ENCODE data around the gene TMEM161A.

DNA sequence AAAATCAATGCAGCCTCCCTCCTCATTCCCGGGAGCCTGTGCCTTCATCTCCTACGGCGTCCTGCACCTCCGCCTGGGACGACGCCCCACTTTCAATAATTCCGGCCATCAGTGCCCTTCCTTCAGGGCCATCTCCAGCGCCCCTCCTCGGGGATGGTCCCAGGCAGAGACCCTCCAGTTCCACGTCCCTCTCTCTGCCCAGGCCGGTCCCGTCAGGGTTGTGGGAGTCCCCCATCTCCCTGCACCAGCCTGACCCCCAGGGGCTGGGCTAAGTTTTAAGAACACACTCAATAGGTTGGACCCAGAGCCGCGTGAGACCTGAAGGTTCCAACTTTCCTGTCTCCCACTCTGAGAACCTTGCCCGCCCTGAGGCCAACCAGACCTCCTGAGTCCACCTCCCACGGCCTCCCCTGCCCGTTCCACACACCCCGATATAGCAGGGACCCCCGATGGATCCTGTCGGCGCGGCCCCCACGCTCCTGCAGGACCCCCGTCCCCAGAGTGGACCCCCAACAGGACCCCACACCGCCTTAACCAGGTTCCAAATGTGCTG is 646 bp downstream of the TMEM161A start:
- no peak for TF ChIP-seq EP300 (IDR thresholded peaks at IDR 0.05)
- TF ChIP-seq, protein P1, sequence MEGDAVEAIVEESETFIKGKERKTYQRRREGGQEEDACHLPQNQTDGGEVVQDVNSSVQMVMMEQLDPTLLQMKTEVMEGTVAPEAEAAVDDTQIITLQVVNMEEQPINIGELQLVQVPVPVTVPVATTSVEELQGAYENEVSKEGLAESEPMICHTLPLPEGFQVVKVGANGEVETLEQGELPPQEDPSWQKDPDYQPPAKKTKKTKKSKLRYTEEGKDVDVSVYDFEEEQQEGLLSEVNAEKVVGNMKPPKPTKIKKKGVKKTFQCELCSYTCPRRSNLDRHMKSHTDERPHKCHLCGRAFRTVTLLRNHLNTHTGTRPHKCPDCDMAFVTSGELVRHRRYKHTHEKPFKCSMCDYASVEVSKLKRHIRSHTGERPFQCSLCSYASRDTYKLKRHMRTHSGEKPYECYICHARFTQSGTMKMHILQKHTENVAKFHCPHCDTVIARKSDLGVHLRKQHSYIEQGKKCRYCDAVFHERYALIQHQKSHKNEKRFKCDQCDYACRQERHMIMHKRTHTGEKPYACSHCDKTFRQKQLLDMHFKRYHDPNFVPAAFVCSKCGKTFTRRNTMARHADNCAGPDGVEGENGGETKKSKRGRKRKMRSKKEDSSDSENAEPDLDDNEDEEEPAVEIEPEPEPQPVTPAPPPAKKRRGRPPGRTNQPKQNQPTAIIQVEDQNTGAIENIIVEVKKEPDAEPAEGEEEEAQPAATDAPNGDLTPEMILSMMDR (IDR thresholded peaks at IDR 0.05) = no peak
- no peak for TF ChIP-seq POLR2A (IDR thresholded peaks at IDR 0.05)
- no peak for TF ChIP-seq POLR2AphosphoS5 (IDR thresholded peaks at IDR 0.05)
